GM12873 (cell line): ENCODE data around the gene NAA35.

Experiments used
- TF ChIP-seq, protein P1 (sequence below): IDR thresholded peaks from 2 replicates; pipeline ENCODE4 v1.5.1; 2012; ENCODE audit warnings: low read depth, mild to moderate bottlenecking, moderate library complexity, low read length, control low read depth; ENCODE audit not compliant: insufficient read depth; ENCODE audit errors: missing control alignments

NAA35 gene

DNA sequence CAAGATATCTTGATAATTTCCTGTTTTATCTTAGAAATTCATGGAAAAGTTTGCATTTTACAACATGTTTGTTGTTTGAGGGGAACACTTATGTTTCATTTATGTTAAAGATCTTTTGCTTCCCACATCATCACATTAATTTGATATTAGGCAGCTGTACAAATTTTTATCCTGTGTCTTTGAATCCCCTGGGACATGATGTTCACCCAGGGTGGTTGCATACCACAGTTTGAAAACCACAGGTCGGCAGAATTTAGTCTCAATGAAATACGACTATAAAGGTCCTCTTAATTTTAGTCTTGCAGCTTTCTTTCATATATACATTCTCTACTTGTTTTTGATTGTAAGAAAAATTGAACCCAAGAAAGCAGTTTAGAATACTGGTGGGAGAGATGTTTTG lies 3.7 kb downstream of the NAA35 start:
- TF ChIP-seq, protein P1, sequence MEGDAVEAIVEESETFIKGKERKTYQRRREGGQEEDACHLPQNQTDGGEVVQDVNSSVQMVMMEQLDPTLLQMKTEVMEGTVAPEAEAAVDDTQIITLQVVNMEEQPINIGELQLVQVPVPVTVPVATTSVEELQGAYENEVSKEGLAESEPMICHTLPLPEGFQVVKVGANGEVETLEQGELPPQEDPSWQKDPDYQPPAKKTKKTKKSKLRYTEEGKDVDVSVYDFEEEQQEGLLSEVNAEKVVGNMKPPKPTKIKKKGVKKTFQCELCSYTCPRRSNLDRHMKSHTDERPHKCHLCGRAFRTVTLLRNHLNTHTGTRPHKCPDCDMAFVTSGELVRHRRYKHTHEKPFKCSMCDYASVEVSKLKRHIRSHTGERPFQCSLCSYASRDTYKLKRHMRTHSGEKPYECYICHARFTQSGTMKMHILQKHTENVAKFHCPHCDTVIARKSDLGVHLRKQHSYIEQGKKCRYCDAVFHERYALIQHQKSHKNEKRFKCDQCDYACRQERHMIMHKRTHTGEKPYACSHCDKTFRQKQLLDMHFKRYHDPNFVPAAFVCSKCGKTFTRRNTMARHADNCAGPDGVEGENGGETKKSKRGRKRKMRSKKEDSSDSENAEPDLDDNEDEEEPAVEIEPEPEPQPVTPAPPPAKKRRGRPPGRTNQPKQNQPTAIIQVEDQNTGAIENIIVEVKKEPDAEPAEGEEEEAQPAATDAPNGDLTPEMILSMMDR = no peak

DNA sequence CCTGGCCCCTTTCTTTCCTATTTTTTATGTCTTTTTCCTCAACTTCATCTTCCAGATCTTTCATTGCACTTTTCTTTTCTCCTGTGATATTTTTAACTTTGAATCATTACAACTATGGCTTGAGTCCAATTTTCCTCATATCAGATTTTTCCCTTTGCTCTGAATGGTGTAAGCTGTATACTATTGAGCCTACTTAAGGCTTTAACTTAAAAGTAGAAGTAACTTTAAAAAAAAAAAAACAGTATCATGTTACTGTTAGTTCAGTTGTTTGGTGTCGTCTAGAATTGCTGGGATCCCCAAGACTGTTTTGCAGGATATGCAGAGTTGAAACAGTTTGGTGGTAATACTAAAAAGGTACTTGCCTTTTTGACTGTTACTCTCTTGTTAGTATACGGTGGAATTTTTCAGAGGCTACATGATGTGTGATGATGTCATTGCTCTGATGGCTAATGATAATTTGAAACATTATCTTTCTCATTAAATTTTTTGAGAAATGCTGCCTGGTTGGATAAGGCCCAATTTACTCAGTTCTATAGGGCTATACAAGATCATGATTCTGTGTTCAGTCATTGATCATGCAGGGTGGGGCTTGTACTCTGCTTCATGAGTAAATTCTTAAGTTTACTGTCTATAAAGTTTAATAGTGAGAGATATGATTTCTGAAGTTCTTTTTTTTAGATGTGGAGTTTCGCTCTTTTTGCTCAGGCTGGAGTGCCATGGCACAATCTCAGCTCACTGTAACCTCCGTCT lies 8.8 kb downstream of the NAA35 start:
- TF ChIP-seq, protein P1 = no peak

DNA sequence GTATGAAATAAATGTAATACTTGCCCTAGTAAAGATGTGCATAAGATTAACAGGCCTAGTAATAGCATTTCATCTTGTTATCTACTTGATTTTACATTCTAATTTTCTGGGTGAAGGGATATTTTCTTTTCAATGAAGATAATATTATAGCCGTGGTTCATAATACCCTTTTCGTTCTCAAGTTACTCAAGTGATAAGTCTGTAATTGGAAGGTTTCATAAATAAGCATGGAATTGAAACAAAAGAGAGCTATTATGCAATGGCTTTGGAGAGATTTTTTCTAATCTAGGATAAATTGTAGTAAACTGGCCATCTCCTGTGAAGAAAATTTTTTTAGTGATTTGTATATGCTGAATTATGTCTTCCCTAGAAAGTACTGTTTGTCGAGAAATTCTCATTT lies 19.0 kb downstream of the NAA35 start:
- TF ChIP-seq, protein P1 = no peak

DNA sequence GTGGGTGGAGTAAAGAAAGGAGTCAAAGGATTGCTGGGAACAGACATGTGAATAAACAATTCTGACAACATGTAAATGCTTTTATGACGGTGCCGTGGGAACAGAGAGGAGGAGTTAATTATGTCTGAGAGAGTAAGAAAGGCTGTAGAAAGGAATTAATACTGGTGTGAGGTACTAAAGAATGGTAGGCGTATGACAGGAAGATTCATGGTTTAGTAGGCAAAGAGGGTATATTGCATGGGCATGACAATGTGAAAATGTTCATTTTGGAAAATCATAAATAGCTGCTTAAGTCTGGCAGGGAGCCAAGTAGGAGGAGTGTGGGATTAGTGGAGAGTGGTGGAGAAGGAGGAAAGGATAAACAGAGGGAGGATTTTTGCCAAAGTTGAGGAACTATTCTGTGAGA lies 19.7 kb downstream of the NAA35 start:
- TF ChIP-seq, protein P1 = no peak

DNA sequence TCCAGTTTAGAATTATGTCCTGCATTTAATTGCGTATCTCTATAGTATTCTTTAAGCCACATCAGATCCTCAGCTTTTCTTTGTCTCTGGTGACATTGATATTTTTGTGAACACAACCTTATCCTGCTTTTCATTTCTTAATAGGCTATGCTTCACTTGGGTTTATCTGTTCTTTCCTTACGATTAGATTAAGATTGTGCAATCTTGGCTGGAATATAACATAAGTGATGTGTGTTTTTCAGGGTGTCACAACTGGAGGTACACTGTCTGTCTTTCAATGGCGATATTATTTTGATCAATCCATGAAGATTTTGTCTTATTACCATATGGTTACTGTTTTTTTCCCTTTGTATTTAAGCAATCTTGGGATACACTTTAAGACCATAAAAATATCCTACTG lies 23.6 kb downstream of the NAA35 start:
- TF ChIP-seq, protein P1 = no peak

DNA sequence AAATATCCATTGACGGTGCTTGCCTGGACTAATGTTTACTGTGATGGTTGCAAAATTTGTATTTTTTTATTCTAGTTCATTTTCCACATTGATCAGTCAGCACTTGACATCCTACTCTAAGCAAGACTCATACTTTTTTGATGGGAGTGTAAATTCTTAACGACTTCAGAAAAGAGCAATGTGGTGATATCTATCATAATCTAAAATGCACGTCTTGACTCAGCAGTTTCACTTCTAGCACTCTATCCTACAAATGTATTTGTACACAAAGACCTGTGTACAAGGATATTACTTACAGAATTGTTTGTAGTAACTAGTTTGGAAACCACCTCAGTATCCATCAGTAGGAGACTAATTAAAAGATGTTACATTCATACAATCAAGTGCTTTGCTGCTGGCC lies 24.0 kb downstream of the NAA35 start:
- TF ChIP-seq, protein P1 = no peak

DNA sequence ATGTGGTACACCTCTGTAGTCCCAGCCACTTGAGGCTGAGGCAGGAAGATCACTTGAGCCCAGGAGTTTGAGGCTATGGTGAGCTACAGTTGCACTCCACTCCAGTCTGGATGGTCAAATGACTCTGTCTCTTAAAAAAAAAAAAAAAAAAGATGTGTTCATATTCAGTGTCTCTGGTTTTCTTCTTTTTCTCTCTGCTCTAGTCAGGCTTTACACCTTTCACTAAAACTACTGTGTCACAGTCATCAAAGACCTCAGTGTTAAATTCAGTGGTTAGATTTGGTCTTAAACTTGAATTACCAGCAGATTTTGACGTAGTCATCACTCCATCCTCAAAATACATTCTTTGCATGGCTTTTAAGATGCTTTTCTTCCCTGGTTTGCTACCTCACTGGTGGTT lies 28.8 kb downstream of the NAA35 start:
- TF ChIP-seq, protein P1 = no peak
